Activated CD4-positive, alpha-beta T cell treated with anti-CD3 and anti-CD28 coated beads, Interleukin-2, Interleukin-6, amounts not matched to agents 100 ng/mL and 50 ng/mL, durations not matched to agents 16 hours and 8 hours (primary cell): ENCODE results near the gene SNRPA1.

ENCODE experiments used
- DNase-seq: peaks from one replicate; pipeline ENCODE4 v3.0.0-alpha.2; 2020

The SNRPA1 gene

DNA sequence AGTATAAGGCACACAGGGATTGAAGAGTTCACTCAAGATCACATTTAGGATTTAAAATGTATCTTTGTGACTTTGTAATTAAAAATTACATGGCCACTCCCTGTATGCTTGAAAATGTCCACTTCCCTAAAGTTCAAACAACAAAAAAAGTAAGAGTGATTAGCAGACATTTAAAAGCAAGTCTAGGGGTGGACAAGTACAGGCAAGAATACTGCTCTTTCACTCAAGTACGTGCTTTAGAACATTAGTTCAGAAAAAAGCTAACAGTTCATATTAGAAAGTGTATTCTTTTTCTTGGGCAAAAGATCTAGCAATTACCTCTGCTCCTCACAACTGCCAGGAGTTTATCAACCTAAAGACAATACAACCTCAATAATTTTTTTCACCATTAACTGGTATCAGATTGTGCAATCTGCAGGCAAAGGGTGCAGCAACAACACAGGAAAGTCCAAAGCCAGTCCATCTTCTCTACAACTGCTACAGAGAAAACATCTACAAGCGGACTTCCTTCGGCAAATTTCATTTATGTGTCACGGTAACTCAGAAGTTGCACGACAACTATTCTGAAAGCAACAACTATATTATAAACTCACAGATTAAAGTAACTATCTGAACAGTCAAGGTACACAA is 61.3 kb downstream of the SNRPA1 start:
- DNase-seq = no peak

DNA sequence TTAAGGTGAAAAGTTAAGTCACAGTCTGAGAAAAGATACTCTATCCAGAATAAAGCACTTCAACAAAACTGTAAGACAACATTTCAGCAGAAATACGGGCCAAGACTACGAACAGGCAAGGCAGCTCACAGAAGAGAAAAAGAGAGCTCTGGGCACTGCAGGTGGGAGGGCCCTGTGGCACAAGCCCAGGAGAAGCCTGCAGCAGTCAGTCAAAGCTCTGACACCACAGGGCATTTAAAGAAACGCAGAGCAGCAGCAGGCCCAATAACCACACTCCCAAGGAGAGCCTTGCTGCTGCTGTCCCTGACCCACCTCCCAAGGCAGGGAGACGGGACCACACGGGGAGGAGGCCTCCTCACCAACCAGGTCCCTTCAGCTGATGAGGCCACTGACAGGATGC is 62.4 kb downstream of the SNRPA1 start:
- no peak for DNase-seq
